Smooth muscle cell (in vitro differentiated cells): ENCODE data around the gene USP31. TPM values are rescaled to one million over a fixed set of nuclear protein-coding genes. Genes with fewer than 3 reads are reported as not detected.

Source experiments
- DNase-seq: peaks from one replicate; lab custom pipeline; 2025; ENCODE audit not compliant: unreplicated experiment; lab: John Stamatoyannopoulos, UW
- H2AFZ ChIP-seq: fragments of 200-600 bp; sonication (generic); 2 replicates; pipeline ENCODE4 v1.6.0; 2016; ENCODE audit warnings: antibody characterized with exemption, low read depth, mild to moderate bottlenecking
- H3F3A ChIP-seq: fragments of 200-600 bp; sonication (generic); 2 replicates; pipeline ENCODE4 v1.6.0; 2017; ENCODE audit warnings: antibody characterized with exemption, low read depth
- H3K27ac ChIP-seq: fragments of 200-600 bp; sonication (generic); 2 replicates; pipeline ENCODE4 v1.5.1; 2016; ENCODE audit warnings: low read depth, mild to moderate bottlenecking
- H3K27me3 ChIP-seq: fragments of 200-600 bp; sonication (generic); 2 replicates; pipeline ENCODE4 v1.6.1; 2016; ENCODE audit warnings: low read depth, mild to moderate bottlenecking
- H3K36me3 ChIP-seq: fragments of 200-600 bp; sonication (generic); 2 replicates; pipeline ENCODE4 v1.5.1; 2016; ENCODE audit warnings: low read depth
- H3K4me1 ChIP-seq: fragments of 200-600 bp; sonication (generic); 2 replicates; pipeline ENCODE4 v1.5.1; 2016; ENCODE audit warnings: low read depth
- H3K4me2 ChIP-seq: fragments of 200-600 bp; sonication (generic); 2 replicates; pipeline ENCODE4 v1.6.0; 2016; ENCODE audit warnings: mild to moderate bottlenecking
- H3K4me3 ChIP-seq: fragments of 200-600 bp; sonication (generic); 2 replicates; pipeline ENCODE4 v1.5.1; 2016; ENCODE audit warnings: mild to moderate bottlenecking
- H3K79me2 ChIP-seq: fragments of 200-600 bp; sonication (generic); 2 replicates; pipeline ENCODE4 v1.6.0; 2016; ENCODE audit warnings: low read depth, mild to moderate bottlenecking
- H3K9ac ChIP-seq: fragments of 200-600 bp; sonication (generic); 2 replicates; pipeline ENCODE4 v1.6.0; 2016; ENCODE audit warnings: low read depth
- H3K9me3 ChIP-seq: fragments of 200-600 bp; sonication (generic); replicated peaks from 2 replicates; pipeline ENCODE4 v1.5.1; 2016; ENCODE audit warnings: low read depth
- H4K20me1 ChIP-seq: fragments of 200-600 bp; sonication (generic); 2 replicates; pipeline ENCODE4 v1.6.0; 2016; ENCODE audit warnings: low read depth
- WGBS: methylation state at CpG from one replicate; pipeline ENCODE4 v1.1.7; 2016; ENCODE audit warnings: low lambda C conversion rate; 5-methylcytosine and 5-hydroxymethylcytosine counted together
- polyA plus RNA-seq: library from polyadenylated mRNA; unstranded; fragments of >200 nt; fragmentation: Nextera tagmentation; extraction: Ambion mirVana; gene quantifications from 2 replicates; pipeline ENCODE4 v1.2.1, GENCODE V29; 2016
- total RNA-seq: library from RNA; depleted of rRNA; stranded (reverse); fragments of >200 nt; gene quantifications from 2 replicates; pipeline ENCODE4 v1.2.3, GENCODE V29; 2014
- TF ChIP-seq, protein P1 (sequence below): fragments of 200-600 bp; sonication (generic); IDR thresholded peaks from 2 replicates; pipeline ENCODE4 v1.5.1; 2017; ENCODE audit warnings: borderline replicate concordance, mild to moderate bottlenecking, antibody characterized with exemption; ENCODE audit not compliant: insufficient read depth, poor library complexity, severe bottlenecking

USP31 gene
- total and polyA plus RNA-seq, 2 experiments from 2014 or later: 2.7 to 5.7 TPM

DNA sequence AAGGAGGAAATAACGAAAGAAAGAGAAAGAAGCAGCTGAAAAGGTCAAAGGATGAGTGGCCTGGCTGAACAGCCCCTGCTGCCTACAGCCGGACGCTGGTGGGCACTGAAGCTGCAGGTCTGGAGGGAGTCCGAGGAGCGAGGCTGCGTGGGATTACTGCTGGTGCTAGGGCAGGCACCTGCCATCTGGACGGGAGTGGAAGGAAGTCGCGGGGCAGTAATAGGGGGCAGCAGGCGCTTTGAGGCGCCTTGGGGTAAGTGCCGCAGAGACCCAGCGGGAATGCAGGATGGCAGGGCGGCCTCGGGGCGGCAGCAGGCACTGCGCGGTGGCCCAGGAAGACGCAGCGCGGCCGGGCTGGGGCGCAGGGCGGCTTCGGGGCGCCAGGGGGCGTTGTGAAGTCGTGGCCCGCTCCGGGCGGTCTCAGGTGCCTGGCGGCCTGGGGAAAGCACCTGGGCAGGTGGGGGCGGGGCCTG lies 33.0 kb upstream of the USP31 start:
- Histone ChIP-seq H3K27ac (no peak overlapping the region), H2AFZ (no peak overlapping the region), H3K79me2 (no peaks in the 10 kb centered on the region), H3K4me2 (peak overlapping the region; percentile 71), H4K20me1 (no peaks in the 10 kb centered on the region), H3K9me3 (no peaks in the 10 kb centered on the region), H3F3A (no peaks in the 10 kb centered on the region), H3K27me3 (peaks cover 67% of the 10 kb centered on the region), H3K4me3 (peak overlapping the region; percentile 21), H3K36me3 (no peaks in the 10 kb centered on the region), H3K9ac (no peak overlapping the region), H3K4me1 (peaks cover 4% of the 10 kb centered on the region)
- DNase-seq: no peak
- WGBS: 18% methylated on average over 11 of the region's 33 CpGs
- TF ChIP-seq, protein P1, sequence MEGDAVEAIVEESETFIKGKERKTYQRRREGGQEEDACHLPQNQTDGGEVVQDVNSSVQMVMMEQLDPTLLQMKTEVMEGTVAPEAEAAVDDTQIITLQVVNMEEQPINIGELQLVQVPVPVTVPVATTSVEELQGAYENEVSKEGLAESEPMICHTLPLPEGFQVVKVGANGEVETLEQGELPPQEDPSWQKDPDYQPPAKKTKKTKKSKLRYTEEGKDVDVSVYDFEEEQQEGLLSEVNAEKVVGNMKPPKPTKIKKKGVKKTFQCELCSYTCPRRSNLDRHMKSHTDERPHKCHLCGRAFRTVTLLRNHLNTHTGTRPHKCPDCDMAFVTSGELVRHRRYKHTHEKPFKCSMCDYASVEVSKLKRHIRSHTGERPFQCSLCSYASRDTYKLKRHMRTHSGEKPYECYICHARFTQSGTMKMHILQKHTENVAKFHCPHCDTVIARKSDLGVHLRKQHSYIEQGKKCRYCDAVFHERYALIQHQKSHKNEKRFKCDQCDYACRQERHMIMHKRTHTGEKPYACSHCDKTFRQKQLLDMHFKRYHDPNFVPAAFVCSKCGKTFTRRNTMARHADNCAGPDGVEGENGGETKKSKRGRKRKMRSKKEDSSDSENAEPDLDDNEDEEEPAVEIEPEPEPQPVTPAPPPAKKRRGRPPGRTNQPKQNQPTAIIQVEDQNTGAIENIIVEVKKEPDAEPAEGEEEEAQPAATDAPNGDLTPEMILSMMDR: peak; percentile 70

DNA sequence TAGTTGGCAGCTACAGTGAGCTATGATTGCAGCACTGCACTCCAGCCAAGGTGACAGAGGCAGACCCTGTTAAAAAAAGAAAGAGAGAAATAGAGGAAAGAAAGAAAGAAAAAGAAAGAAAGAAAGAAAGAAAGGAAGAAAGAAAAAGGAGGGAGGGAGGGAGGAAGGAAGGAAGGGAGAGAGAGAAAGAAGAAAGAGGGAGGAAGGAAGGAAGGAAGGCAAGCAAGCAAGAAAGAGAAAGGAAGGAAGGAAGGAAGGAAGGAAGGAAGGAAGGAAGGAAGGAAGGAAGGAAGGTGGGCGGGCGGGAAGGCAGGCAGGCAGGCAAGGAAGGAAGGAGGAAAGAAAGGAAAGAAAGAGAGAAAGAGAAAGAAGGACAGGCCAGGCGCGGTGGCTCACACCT lies 32.3 kb upstream of the USP31 start:
- Histone ChIP-seq H3K36me3 (no peaks in the 10 kb centered on the region), H3K27ac (no peak overlapping the region)
- 95% methylated on average over 2 of the region's 4 CpGs for WGBS

DNA sequence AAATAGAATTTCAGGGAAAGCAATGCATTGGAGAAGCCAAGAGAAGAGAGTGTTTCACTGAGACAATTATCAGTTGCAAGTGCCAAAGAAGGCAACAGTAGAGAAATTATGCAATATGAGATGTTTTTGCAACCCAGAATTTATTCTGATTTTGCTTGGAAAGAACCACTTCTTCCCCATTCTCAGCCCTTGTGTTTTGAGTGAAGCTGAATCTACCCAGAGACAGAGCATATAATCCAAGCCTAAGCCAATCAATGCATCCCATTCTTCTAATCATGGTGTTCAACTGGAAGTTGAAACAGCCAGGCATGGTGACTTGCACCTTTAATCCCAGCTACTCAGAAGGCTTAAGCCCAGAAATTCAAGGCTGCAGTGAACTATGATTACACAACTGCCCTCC lies 26.4 kb upstream of the USP31 start:
- Histone ChIP-seq H3F3A (no peaks in the 10 kb centered on the region), H3K4me3 (no peak overlapping the region), H3K27me3 (peaks cover 5% of the 10 kb centered on the region), H3K4me1 (no peaks in the 10 kb centered on the region), H3K9ac (no peak overlapping the region), H3K79me2 (no peaks in the 10 kb centered on the region), H4K20me1 (no peaks in the 10 kb centered on the region), H3K36me3 (no peaks in the 10 kb centered on the region), H3K27ac (no peak overlapping the region), H2AFZ (no peak overlapping the region), H3K9me3 (no peaks in the 10 kb centered on the region), H3K4me2 (no peak overlapping the region)
- DNase-seq: no peak
- TF ChIP-seq, protein P1: no peak

More for the DNA sequence above, 32.3 kb upstream of the USP31 start:
- TF ChIP-seq, protein P1: no peak
- Histone ChIP-seq H3K79me2 (no peaks in the 10 kb centered on the region), H4K20me1 (no peaks in the 10 kb centered on the region), H3K9me3 (no peaks in the 10 kb centered on the region), H3F3A (no peaks in the 10 kb centered on the region), H3K27me3 (peaks cover 62% of the 10 kb centered on the region), H3K9ac (no peak overlapping the region), H3K4me1 (peaks cover 4% of the 10 kb centered on the region), H3K4me3 (no peak overlapping the region), H3K4me2 (no peak overlapping the region), H2AFZ (no peak overlapping the region)
- DNase-seq: no peak

DNA sequence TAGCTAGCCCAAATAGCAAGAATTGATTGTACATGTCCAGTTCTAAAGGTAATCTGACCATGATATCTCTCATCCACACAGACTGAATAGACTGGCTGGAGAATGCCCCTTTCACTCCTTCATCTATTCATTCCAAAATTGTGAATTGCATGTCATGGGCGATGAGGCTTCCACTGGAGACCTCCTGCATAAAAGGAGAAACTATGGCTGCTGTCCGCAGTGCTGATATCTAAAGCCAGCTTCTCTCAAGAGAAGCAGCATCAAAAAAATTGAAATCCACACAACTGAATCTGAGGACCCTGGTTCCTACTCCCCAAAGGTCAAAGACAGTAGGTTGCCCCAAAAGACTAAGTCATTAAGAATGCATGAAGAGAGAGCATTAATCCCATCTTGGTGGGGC lies 25.4 kb upstream of the USP31 start:
- 66% methylated on average over 2 of the region's 2 CpGs for WGBS
- Histone ChIP-seq H3K27ac (no peak overlapping the region), H3K4me2 (no peak overlapping the region), H3K79me2 (no peaks in the 10 kb centered on the region), H3K9me3 (no peaks in the 10 kb centered on the region), H4K20me1 (no peaks in the 10 kb centered on the region), H3K9ac (no peak overlapping the region), H3K27me3 (peaks cover 8% of the 10 kb centered on the region), H3K4me3 (no peak overlapping the region), H3F3A (no peaks in the 10 kb centered on the region), H2AFZ (no peak overlapping the region), H3K4me1 (no peaks in the 10 kb centered on the region), H3K36me3 (no peaks in the 10 kb centered on the region)
- DNase-seq: no peak
- TF ChIP-seq, protein P1: no peak
